Measurements from ENCODE around the gene SOX5.

Gene SOX5

GRCh38 chr12:23611320-23611719 lies 338.1 kb downstream of the SOX5 start:
- DNase-seq (ENCODE audit: low read depth in 2 of 2): no peak

GRCh38 chr12:23600919-23601318 lies 348.6 kb downstream of the SOX5 start:
- no peak for DNase-seq (ENCODE audit: low read depth in 2 of 2)

- no peak for DNase-seq (ENCODE audit: low read depth in 2 of 2)
Observed at GRCh38 chr12:23596568-23596967, 352.9 kb downstream of the SOX5 start.

- no peak for DNase-seq (ENCODE audit: low read depth in 2 of 2)
Observed at GRCh38 chr12:23587833-23588559, 361.5 kb downstream of the SOX5 start.

GRCh38 chr12:23585782-23586163 lies 363.7 kb downstream of the SOX5 start:
- DNase-seq (ENCODE audit: low read depth in 2 of 2): no peak

GRCh38 chr12:23585156-23585781 lies 364.2 kb downstream of the SOX5 start:
- no peak for DNase-seq (ENCODE audit: low read depth in 2 of 2)

GRCh38 chr12:23581913-23582312 lies 367.6 kb downstream of the SOX5 start:
- no peak for DNase-seq (ENCODE audit: low read depth in 2 of 2)

- DNase-seq (ENCODE audit: low read depth in 2 of 2): no peak
Observed at GRCh38 chr12:23579257-23579656, 370.2 kb downstream of the SOX5 start.

- DNase-seq (ENCODE audit: low read depth in 2 of 2): no peak
Observed at GRCh38 chr12:23576372-23576771, 373.1 kb downstream of the SOX5 start.

GRCh38 chr12:23569356-23569755 lies 380.1 kb downstream of the SOX5 start:
- DNase-seq (ENCODE audit: low read depth in 2 of 2): no peak

GRCh38 chr12:23566133-23566532 lies 383.3 kb downstream of the SOX5 start:
- DNase-seq (ENCODE audit: low read depth in 2 of 2): no peak

- no peak for DNase-seq (ENCODE audit: low read depth in 2 of 2)
Observed at GRCh38 chr12:23564451-23565152, 384.9 kb downstream of the SOX5 start.

GRCh38 chr12:23561364-23562345 lies 387.8 kb downstream of the SOX5 start:
- DNase-seq (ENCODE audit: low read depth in 2 of 2): no peak

- no peak for DNase-seq (ENCODE audit: low read depth in 2 of 2)
Observed at GRCh38 chr12:23560611-23561010, 388.9 kb downstream of the SOX5 start.

- DNase-seq (ENCODE audit: low read depth in 2 of 2): no peak
Observed at GRCh38 chr12:23559268-23559753, 390.2 kb downstream of the SOX5 start.

- no peak for DNase-seq (ENCODE audit: low read depth in 2 of 2)
Observed at GRCh38 chr12:23556661-23557060, 392.8 kb downstream of the SOX5 start.

GRCh38 chr12:23555825-23556207 lies 393.7 kb downstream of the SOX5 start:
- no peak for DNase-seq (ENCODE audit: low read depth in 2 of 2)

GRCh38 chr12:23555180-23555824 lies 394.2 kb downstream of the SOX5 start:
- no peak for DNase-seq (ENCODE audit: low read depth in 2 of 2)

- DNase-seq (ENCODE audit: low read depth in 2 of 2): no peak
Observed at GRCh38 chr12:23552417-23552816, 397.1 kb downstream of the SOX5 start.

GRCh38 chr12:23550753-23551152 lies 398.7 kb downstream of the SOX5 start:
- DNase-seq (ENCODE audit: low read depth in 2 of 2): no peak

- no peak for DNase-seq (ENCODE audit: low read depth in 2 of 2)
Observed at GRCh38 chr12:23548742-23549141, 400.7 kb downstream of the SOX5 start.

Measured in fibroblast of skin of left biceps (primary cell).